ENCODE data around the gene SCN10A.

The SCN10A gene

GRCh38 chr3:38698760-38699159, 117.3 kb downstream of the SCN10A start:
- no peak overlapping the region for H3K4me2 ChIP-seq (ENCODE audit: low read depth, low read length, poor library complexity, severe bottlenecking)
- no peak overlapping the region for H3K27ac ChIP-seq (ENCODE audit: low read depth, low read length)
- H2AFZ ChIP-seq (ENCODE audit: low read depth, low read length, severe bottlenecking): no peak overlapping the region
- H3K9me2 ChIP-seq (replicated peaks; ENCODE audit: insufficient read depth, low read length): no peaks in the 10 kb centered on the region
- no peaks in the 10 kb centered on the region for H3K27me3 ChIP-seq (ENCODE audit: low read length)
- H3K4me3 ChIP-seq (ENCODE audit: insufficient read depth, low read length, poor library complexity, severe bottlenecking): no peak overlapping the region
- no peaks in the 10 kb centered on the region for H3F3A ChIP-seq (ENCODE audit: insufficient read depth)
- H4K20me1 ChIP-seq (ENCODE audit: low read depth, low read length): no peaks in the 10 kb centered on the region
- H3K9me3 ChIP-seq (ENCODE audit: insufficient read depth, low read length): no peaks in the 10 kb centered on the region
- no peaks in the 10 kb centered on the region for H3K79me2 ChIP-seq (ENCODE audit: insufficient read depth, low read length)
- TF ChIP-seq CTCF (IDR thresholded peaks at IDR 0.05; ENCODE audit: insufficient read depth, low read length, poor library complexity, severe bottlenecking) (no peak), EZH2phosphoT487 (conservative IDR thresholded peaks at IDR 0.05; ENCODE audit: low read length) (no peak)
- H3K36me3 ChIP-seq (ENCODE audit: low read length): no peaks in the 10 kb centered on the region
- no peak overlapping the region for H3K9ac ChIP-seq (ENCODE audit: low read length)

GRCh38 chr3:38698061-38698460, 118.0 kb downstream of the SCN10A start:
- H3K27ac ChIP-seq (ENCODE audit: low read depth, low read length): no peak overlapping the region
- TF ChIP-seq CTCF (IDR thresholded peaks at IDR 0.05; ENCODE audit: insufficient read depth, low read length, poor library complexity, severe bottlenecking) (no peak), EZH2phosphoT487 (conservative IDR thresholded peaks at IDR 0.05; ENCODE audit: low read length) (no peak)
- H3K4me2 ChIP-seq (ENCODE audit: low read depth, low read length, poor library complexity, severe bottlenecking): no peak overlapping the region
- no peak overlapping the region for H2AFZ ChIP-seq (ENCODE audit: low read depth, low read length, severe bottlenecking)
- no peaks in the 10 kb centered on the region for H3K36me3 ChIP-seq (ENCODE audit: low read length)
- H3K9me2 ChIP-seq (replicated peaks; ENCODE audit: insufficient read depth, low read length): no peaks in the 10 kb centered on the region
- H3F3A ChIP-seq (ENCODE audit: insufficient read depth): no peaks in the 10 kb centered on the region
- H3K79me2 ChIP-seq (ENCODE audit: insufficient read depth, low read length): no peaks in the 10 kb centered on the region
- H3K9ac ChIP-seq (ENCODE audit: low read length): no peak overlapping the region
- no peaks in the 10 kb centered on the region for H3K9me3 ChIP-seq (ENCODE audit: insufficient read depth, low read length)
- no peaks in the 10 kb centered on the region for H4K20me1 ChIP-seq (ENCODE audit: low read depth, low read length)
- no peaks in the 10 kb centered on the region for H3K27me3 ChIP-seq (ENCODE audit: low read length)
- H3K4me3 ChIP-seq (ENCODE audit: insufficient read depth, low read length, poor library complexity, severe bottlenecking): no peak overlapping the region

- TF ChIP-seq EZH2phosphoT487 (conservative IDR thresholded peaks at IDR 0.05; ENCODE audit: low read length) (no peak), CTCF (IDR thresholded peaks at IDR 0.05; ENCODE audit: insufficient read depth, low read length, poor library complexity, severe bottlenecking) (no peak)
Measured at GRCh38 chr3:38696034-38696433, 120.0 kb downstream of the SCN10A start.

More at GRCh38 chr3:38696034-38696433, 120.0 kb downstream of the SCN10A start:
- H3K4me3 ChIP-seq (ENCODE audit: insufficient read depth, low read length, poor library complexity, severe bottlenecking): no peak overlapping the region
- no peaks in the 10 kb centered on the region for H3K9me2 ChIP-seq (replicated peaks; ENCODE audit: insufficient read depth, low read length)
- H3K27me3 ChIP-seq (ENCODE audit: low read length): no peaks in the 10 kb centered on the region
- H3K9me3 ChIP-seq (ENCODE audit: insufficient read depth, low read length): no peaks in the 10 kb centered on the region
- no peaks in the 10 kb centered on the region for H3K79me2 ChIP-seq (ENCODE audit: insufficient read depth, low read length)
- no peaks in the 10 kb centered on the region for H3F3A ChIP-seq (ENCODE audit: insufficient read depth)
- no peak overlapping the region for H3K4me2 ChIP-seq (ENCODE audit: low read depth, low read length, poor library complexity, severe bottlenecking)
- H2AFZ ChIP-seq (ENCODE audit: low read depth, low read length, severe bottlenecking): no peak overlapping the region
- no peaks in the 10 kb centered on the region for H4K20me1 ChIP-seq (ENCODE audit: low read depth, low read length)
- H3K36me3 ChIP-seq (ENCODE audit: low read length): no peaks in the 10 kb centered on the region
- H3K27ac ChIP-seq (ENCODE audit: low read depth, low read length): no peak overlapping the region
- no peak overlapping the region for H3K9ac ChIP-seq (ENCODE audit: low read length)
